ENCODE data around the gene FGF5.

FGF5 gene

DNA sequence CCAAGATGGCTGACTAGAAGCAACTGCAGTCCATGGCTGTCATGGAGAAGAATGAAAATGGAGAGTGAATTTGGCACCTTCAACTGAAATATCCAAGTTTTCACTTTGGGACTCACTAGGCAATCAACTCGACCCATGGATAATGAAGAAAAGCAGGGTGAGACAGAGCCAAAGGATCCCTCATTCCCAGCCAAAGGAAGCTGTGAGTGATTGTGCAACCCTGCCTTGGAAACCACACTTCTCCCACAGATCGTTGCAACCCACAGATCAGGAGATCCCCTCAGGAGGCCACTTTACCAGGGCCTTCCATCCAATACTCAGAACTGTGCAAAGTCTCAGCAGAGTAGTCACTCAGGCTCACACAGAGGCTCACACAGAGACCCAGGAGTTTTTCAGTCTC lies 73.6 kb downstream of the FGF5 start:
- DNase-seq (ENCODE audit: low spot score), result no peak
